Measurements from ENCODE around the gene PRR5L. TPM values are rescaled to one million over a fixed set of nuclear protein-coding genes. Genes with fewer than 3 reads are reported as not detected.
"Not testable (repeated sequence)": the region's sequence is repeated elsewhere in the genome, so short reads cannot be mapped to it uniquely, and the experiment has no call there.

PRR5L gene
- polyA plus RNA-seq, 3 donors = 13.2 to 19.7 (median 16.2) TPM

GRCh38 chr11:36465449-36466163 lies 169.5 kb downstream of the PRR5L start:
- DNase-seq (ENCODE audit: extremely low read depth in 1 of 11, low read depth in 9 of 11, low spot score in 4 of 11) = no peak

- no peak for DNase-seq (ENCODE audit: extremely low read depth in 1 of 11, low read depth in 9 of 11, low spot score in 4 of 11)
Measured at GRCh38 chr11:36467012-36467411, 170.9 kb downstream of the PRR5L start.

DNA sequence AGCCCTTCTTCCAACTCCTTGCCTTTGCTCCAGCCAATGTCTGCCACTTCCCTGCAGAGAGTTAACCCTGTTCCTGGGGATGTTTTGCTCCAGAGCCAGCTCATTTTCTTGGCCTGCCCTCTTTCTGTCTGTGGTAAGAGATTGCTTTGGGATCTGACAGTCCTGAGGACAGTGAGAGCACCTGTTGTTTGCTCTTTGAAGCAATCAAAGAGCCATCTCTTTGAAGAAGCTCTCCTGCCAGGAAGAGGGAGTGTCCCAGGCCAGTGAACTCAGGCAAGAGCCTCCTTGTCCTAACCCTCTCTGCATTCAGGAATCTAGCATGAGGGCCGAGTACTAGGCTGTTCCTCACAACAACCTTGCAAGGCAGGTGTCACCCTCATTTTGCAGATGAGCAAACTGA lies 171.8 kb downstream of the PRR5L start:
- no peak for DNase-seq (ENCODE audit: extremely low read depth in 1 of 11, low read depth in 9 of 11, low spot score in 4 of 11)

GRCh38 chr11:36469063-36469462 lies 173.0 kb downstream of the PRR5L start:
- DNase-seq (ENCODE audit: extremely low read depth in 1 of 11, low read depth in 9 of 11, low spot score in 4 of 11) = no peak

GRCh38 chr11:36469881-36470802 lies 174.1 kb downstream of the PRR5L start:
- no peak for DNase-seq (ENCODE audit: extremely low read depth in 1 of 11, low read depth in 9 of 11, low spot score in 4 of 11)

DNA sequence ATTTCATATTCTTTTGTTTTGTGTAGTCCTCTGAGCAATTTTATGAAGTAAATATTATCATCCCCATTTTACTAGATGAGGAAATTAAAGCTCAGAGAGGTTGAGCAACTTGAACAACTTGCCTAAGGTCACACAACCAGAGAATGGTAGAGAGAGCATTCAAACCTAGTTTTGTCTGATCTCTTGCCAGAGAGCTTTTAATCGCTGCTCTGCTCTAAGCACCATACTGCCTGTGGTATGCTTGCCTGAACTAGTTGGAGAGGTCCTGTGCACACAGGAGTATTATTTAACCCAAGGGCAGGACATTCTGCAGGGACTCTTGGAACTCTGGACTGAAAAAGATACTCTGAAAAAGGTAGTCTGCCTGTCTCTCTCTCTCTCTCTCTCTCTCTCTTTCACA lies 175.5 kb downstream of the PRR5L start:
- DNase-seq (ENCODE audit: extremely low read depth in 1 of 11, low read depth in 9 of 11, low spot score in 4 of 11) = no peak

DNA sequence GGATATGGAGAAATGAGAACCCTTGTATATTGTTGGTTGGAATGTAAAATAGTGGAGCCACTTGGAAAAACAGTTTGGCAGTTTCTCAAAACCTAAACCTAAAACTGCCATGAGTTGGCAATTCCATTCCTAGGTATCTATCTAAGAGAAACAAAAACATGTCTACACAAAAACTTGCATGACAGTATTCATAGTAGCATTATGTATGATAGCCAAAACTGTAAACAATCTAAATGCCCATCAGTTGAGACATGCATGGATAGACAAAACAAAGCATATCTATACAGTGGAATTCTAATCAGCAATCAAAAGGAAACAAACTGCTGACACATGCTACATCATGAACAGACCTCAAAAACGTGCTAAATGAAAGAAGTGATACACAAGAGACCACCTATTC lies 179.1 kb downstream of the PRR5L start:
- no peak for DNase-seq (ENCODE audit: extremely low read depth in 1 of 11, low read depth in 9 of 11, low spot score in 4 of 11)

- DNase-seq (ENCODE audit: extremely low read depth in 1 of 11, low read depth in 9 of 11, low spot score in 4 of 11) = peak in 10 of 11 donors; percentile 33 to 69 (median 46)
Measured at GRCh38 chr11:36478700-36479329, 182.7 kb downstream of the PRR5L start.

DNA sequence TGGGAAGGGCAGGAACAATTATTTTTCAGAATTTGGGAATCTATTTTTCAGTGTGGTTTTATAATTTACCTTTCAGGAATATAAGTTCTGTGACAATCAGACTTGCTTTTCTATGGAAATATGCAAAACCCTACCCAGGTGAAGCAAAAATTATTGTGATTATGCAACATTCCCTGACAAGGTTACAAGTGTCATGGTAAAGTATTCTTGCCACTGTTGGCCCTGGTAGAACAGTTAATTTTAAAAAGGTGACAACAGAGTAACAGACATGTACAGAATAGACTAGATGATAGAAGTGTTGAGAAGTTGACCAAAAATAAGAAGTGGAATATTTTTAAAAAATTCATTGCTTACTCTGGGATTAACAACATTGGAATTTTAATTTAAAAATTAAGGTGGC lies 184.7 kb downstream of the PRR5L start:
- no peak for DNase-seq (ENCODE audit: extremely low read depth in 1 of 11, low read depth in 9 of 11, low spot score in 4 of 11)

DNA sequence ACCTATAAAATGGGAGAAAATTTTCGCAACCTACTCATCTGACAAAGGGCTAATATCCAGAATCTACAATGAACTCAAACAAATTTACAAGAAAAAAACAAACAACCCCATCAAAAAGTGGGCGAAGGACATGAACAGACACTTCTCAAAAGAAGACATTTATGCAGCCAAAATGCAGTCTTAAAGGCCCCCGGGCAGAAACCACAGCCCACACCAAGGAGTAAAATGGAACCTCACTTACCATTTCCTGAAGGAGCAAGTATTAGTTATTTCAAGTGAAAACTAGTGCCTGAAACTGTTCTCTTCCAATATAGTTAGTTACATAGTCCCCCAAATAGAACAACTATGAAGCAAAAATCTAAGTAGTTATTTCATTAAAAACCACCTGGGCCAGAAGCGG lies 187.0 kb downstream of the PRR5L start:
- DNase-seq (ENCODE audit: extremely low read depth in 1 of 11, low read depth in 9 of 11, low spot score in 4 of 11) = not testable (repeated sequence)

DNA sequence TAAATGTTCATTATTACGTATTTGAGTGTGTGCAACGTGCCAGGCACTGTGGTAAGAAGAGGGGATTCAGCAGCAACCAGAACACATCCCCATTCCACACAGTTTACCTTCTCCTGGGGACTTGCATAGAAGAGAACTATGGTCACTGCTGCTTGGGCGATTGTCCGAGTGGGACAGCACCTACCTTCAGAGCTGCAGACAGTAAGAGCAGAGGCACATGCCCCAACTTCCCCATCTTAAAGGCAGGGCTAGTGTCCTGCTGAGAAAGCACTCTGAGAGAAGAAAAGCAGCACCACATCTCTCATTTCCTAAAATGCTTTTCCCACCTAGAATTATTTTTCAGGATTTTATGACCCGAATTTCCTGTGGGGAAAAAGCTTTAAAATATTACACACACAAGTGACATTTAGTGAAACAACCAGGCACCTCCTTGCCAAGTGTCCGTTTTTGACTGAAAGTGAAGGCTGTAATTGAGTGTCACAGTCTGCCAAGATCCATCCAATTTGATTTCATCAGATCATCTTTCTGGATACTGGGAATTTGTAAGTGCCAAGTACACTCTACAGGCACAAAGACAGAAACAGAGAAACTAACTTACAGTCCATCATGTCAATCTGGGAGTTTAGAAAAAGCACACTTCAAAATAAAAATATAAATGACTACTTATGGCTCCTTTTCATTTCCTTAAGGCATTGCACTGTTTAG lies 189.4 kb downstream of the PRR5L start:
- no peak for DNase-seq (ENCODE audit: extremely low read depth in 1 of 11, low read depth in 9 of 11, low spot score in 4 of 11)

DNA sequence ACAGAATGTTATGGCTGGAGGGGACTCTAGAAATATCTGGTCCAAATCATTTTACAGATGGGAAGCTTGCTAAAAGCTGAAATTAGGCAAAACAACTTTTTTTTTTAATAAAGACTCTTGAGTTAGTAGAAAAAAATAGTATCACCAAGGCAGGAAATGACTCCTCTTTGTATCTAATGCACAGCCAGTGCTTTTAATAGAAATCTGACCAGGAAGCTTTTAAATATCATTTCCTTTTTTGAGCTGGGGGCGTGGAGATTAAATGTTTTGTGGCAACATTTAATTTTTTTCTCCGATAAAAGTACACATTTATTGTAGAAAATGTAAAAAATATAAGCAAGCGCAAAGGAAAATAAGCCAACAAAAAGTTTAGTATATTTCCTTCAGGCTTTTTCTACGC lies 191.5 kb downstream of the PRR5L start:
- no peak for DNase-seq (ENCODE audit: extremely low read depth in 1 of 11, low read depth in 9 of 11, low spot score in 4 of 11)

DNA sequence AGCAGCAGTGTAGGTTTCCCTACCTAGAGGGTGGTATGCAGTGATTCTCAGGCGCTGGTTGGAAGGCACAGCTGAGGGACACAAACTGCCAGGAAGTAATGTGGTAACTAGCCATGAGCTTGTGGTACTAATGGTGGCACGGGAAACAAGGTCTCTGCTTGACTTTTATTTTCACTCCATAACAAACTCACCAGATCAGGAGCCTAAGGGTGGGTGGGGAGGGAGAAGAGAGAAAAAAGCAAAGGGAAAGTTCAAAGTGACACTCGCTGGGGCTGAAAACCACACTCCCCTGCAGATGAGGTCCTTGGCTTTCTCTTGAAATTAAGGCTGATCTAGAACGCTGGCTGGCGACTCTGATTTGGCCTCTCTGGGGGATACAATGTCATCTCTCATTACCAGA lies 192.0 kb downstream of the PRR5L start:
- DNase-seq (ENCODE audit: extremely low read depth in 1 of 11, low read depth in 9 of 11, low spot score in 4 of 11) = no peak

- no peak for DNase-seq (ENCODE audit: extremely low read depth in 1 of 11, low read depth in 9 of 11, low spot score in 4 of 11)
Measured at GRCh38 chr11:36490026-36490806, 194.1 kb downstream of the PRR5L start.

GRCh38 chr11:36492724-36493304 lies 196.7 kb downstream of the PRR5L start:
- peak in 5 of 11 donors; percentile 15 to 39 (median 22) for DNase-seq (ENCODE audit: extremely low read depth in 1 of 11, low read depth in 9 of 11, low spot score in 4 of 11)

- DNase-seq (ENCODE audit: extremely low read depth in 1 of 11, low read depth in 9 of 11, low spot score in 4 of 11) = no peak
Measured at GRCh38 chr11:36493332-36493731, 197.2 kb downstream of the PRR5L start.

GRCh38 chr11:36498721-36499120 lies 202.6 kb downstream of the PRR5L start:
- DNase-seq (ENCODE audit: extremely low read depth in 1 of 11, low read depth in 9 of 11, low spot score in 4 of 11) = no peak

GRCh38 chr11:36499315-36499714 lies 203.2 kb downstream of the PRR5L start:
- DNase-seq (ENCODE audit: extremely low read depth in 1 of 11, low read depth in 9 of 11, low spot score in 4 of 11) = no peak
